HEK293T (cell line): ENCODE measurements around the gene UVRAG.

Experiments
- CTCF ChIA-PET: fragments of 350-600 bp; formaldehyde crosslinking; extraction: SDS; loops from one replicate; lab custom pipeline; 2021; ENCODE audit warnings: antibody characterized with exemption, inconsistent platforms; lab: Yijun Ruan, JAX
- POLR2A ChIA-PET: fragments of 350-600 bp; formaldehyde crosslinking; extraction: SDS; loops from one replicate; lab custom pipeline; 2020; ENCODE audit warnings: antibody characterized with exemption, inconsistent platforms; lab: Yijun Ruan, JAX
- DNase-seq: peaks from one replicate; pipeline ENCODE4 v3.0.0; 2012; ENCODE audit warnings: mixed read lengths; ENCODE audit errors: extremely low spot score
- ARNT ChIP-seq: fragments of 450-650 bp; IDR thresholded peaks from 2 replicates; pipeline ENCODE4 v1.6.1; 2017; ENCODE audit warnings: mild to moderate bottlenecking
- BHLHE40 ChIP-seq: fragments of 450-650 bp; IDR thresholded peaks from 2 replicates; pipeline ENCODE4 v1.6.1; 2016; ENCODE audit warnings: mild to moderate bottlenecking, moderate library complexity, borderline replicate concordance
- CTBP1 ChIP-seq: fragments of 450-650 bp; IDR thresholded peaks from 2 replicates; pipeline ENCODE4 v1.6.1; 2016; ENCODE audit warnings: borderline replicate concordance
- ELF4 ChIP-seq: fragments of 450-650 bp; IDR thresholded peaks from 2 replicates; pipeline ENCODE4 v1.6.1; 2017; ENCODE audit warnings: antibody characterized with exemption
- FOXA1 ChIP-seq: fragments of 450-650 bp; IDR thresholded peaks from 2 replicates; pipeline ENCODE4 v1.6.1; 2016; ENCODE audit warnings: mild to moderate bottlenecking
- FOXK2 ChIP-seq: fragments of 450-650 bp; IDR thresholded peaks from 2 replicates; pipeline ENCODE4 v1.6.1; 2016; ENCODE audit warnings: mild to moderate bottlenecking
- FOXM1 ChIP-seq: fragments of 450-650 bp; IDR thresholded peaks from 2 replicates; pipeline ENCODE4 v1.6.1; 2017; ENCODE audit warnings: mild to moderate bottlenecking, borderline replicate concordance
- HDGF ChIP-seq: fragments of 450-650 bp; IDR thresholded peaks from 2 replicates; pipeline ENCODE4 v1.6.1; 2017; ENCODE audit warnings: antibody characterized with exemption, borderline replicate concordance
- L3MBTL2 ChIP-seq: fragments of 450-650 bp; conservative IDR thresholded peaks from 2 replicates; pipeline ENCODE4 v1.6.1; 2016; ENCODE audit warnings: mild to moderate bottlenecking
- LEF1 ChIP-seq: fragments of 450-650 bp; IDR thresholded peaks from 2 replicates; pipeline ENCODE4 v1.6.1; 2017; ENCODE audit warnings: mild to moderate bottlenecking, borderline replicate concordance
- NFRKB ChIP-seq: fragments of 450-650 bp; IDR thresholded peaks from 2 replicates; pipeline ENCODE4 v1.6.1; 2016; ENCODE audit warnings: mild to moderate bottlenecking, moderate library complexity
- PKNOX1 ChIP-seq: fragments of 450-650 bp; IDR thresholded peaks from 2 replicates; pipeline ENCODE4 v1.6.1; 2016
- SP1 ChIP-seq: fragments of 450-650 bp; IDR thresholded peaks from 2 replicates; pipeline ENCODE4 v1.6.1; 2017
- SUZ12 ChIP-seq: fragments of 450-650 bp; IDR thresholded peaks from 2 replicates; pipeline ENCODE4 v1.6.1; 2016; ENCODE audit warnings: mild to moderate bottlenecking
- TARDBP ChIP-seq: fragments of 450-650 bp; IDR thresholded peaks from 2 replicates; pipeline ENCODE4 v1.6.1; 2016
- ZNF384 ChIP-seq: fragments of 450-650 bp; IDR thresholded peaks from 2 replicates; pipeline ENCODE4 v1.6.1; 2016

Gene UVRAG

GRCh38 chr11:75938543-75938942, 123.5 kb downstream of the UVRAG start:
- CTCF ChIA-PET, result no interaction called here
- POLR2A ChIA-PET, result no interaction called here
- TF ChIP-seq FOXK2 (no peak), ARNT (no peak), HDGF (no peak), CTBP1 (no peak), LEF1 (no peak), NFRKB (no peak), SP1 (no peak), BHLHE40 (no peak), FOXA1 (no peak), FOXM1 (no peak), ELF4 (no peak), ZNF384 (no peak)
- DNase-seq, result no peak

GRCh38 chr11:75939516-75939915, 124.5 kb downstream of the UVRAG start:
- ChIA-PET CTCF (no interaction called here), POLR2A (no interaction called here)
- no peak for DNase-seq
- TF ChIP-seq HDGF, result no peak
- no peak for TF ChIP-seq FOXA1
- no peak for TF ChIP-seq SUZ12
- no peak for TF ChIP-seq ARNT
- TF ChIP-seq TARDBP, result no peak
- TF ChIP-seq CTBP1, result no peak
- no peak for TF ChIP-seq BHLHE40
- no peak for TF ChIP-seq FOXK2
- TF ChIP-seq NFRKB, result no peak

- POLR2A ChIA-PET, result interaction anchor here (0.7 kb wide), 1 partner anchor 39 kb away, joined by 3 read pairs; no protein-coding TSS in a partner anchor
- TF ChIP-seq BHLHE40, result no peak
- no peak for TF ChIP-seq L3MBTL2
- TF ChIP-seq FOXA1, result no peak
- no peak for TF ChIP-seq CTBP1
- CTCF ChIA-PET, result no interaction called here
- no peak for DNase-seq
These were observed 125.0 kb downstream of the UVRAG start for GRCh38 chr11:75939992-75940391.

GRCh38 chr11:75940911-75941310, 125.9 kb downstream of the UVRAG start:
- POLR2A ChIA-PET, result interaction anchor here (0.7 kb wide), 1 partner anchor 38 kb away, joined by 3 read pairs; no protein-coding TSS in a partner anchor
- CTCF ChIA-PET, result no interaction called here

GRCh38 chr11:75944515-75944914, 129.5 kb downstream of the UVRAG start:
- ChIA-PET POLR2A (no interaction called here), CTCF (interaction anchor here (0.6 kb wide), 1 partner anchor 119 kb away, joined by 4 read pairs; no protein-coding TSS in a partner anchor)
- TF ChIP-seq HDGF (no peak), SUZ12 (no peak), CTBP1 (no peak), ELF4 (no peak), TARDBP (no peak), LEF1 (no peak), NFRKB (no peak), ARNT (no peak), BHLHE40 (no peak), SP1 (no peak), FOXA1 (no peak), PKNOX1 (no peak), FOXM1 (no peak), FOXK2 (no peak), ZNF384 (no peak), L3MBTL2 (no peak)
- no peak for DNase-seq

More at GRCh38 chr11:75940911-75941310, 125.9 kb downstream of the UVRAG start:
- no peak for DNase-seq
- TF ChIP-seq LEF1 (no peak), SUZ12 (no peak), TARDBP (no peak), FOXK2 (no peak), BHLHE40 (no peak), HDGF (no peak), ZNF384 (no peak), SP1 (no peak), FOXM1 (no peak), NFRKB (no peak)

GRCh38 chr11:75945446-75945845, 130.4 kb downstream of the UVRAG start:
- CTCF ChIA-PET, result no interaction called here
- POLR2A ChIA-PET, result no interaction called here
- TF ChIP-seq BHLHE40, result no peak
- TF ChIP-seq PKNOX1, result no peak
- no peak for TF ChIP-seq L3MBTL2
- TF ChIP-seq FOXK2, result no peak
- DNase-seq, result no peak

GRCh38 chr11:75945947-75946346, 130.9 kb downstream of the UVRAG start:
- no peak for TF ChIP-seq ZNF384
- no peak for TF ChIP-seq FOXA1
- TF ChIP-seq NFRKB, result no peak
- no peak for TF ChIP-seq FOXK2
- no peak for TF ChIP-seq BHLHE40
- no peak for TF ChIP-seq ELF4
- ChIA-PET CTCF (no interaction called here), POLR2A (no interaction called here)
- DNase-seq, result no peak
